Hepatic stellate cell (primary cell): ENCODE results near the gene TAL1.

Experiments
- DNase-seq: peaks from one replicate; pipeline ENCODE4 v3.0.0; 2011; ENCODE audit warnings: low spot score

The TAL1 gene

GRCh38 chr1:47187926-47188250 lies 44.1 kb downstream of the TAL1 start:
- no peak for DNase-seq

- DNase-seq = no peak
Observed at GRCh38 chr1:47187231-47187925, 44.6 kb downstream of the TAL1 start.

GRCh38 chr1:47186267-47187185 lies 45.5 kb downstream of the TAL1 start:
- DNase-seq = no peak

GRCh38 chr1:47184822-47185677 lies 47.0 kb downstream of the TAL1 start:
- DNase-seq = no peak

GRCh38 chr1:47184090-47184821 lies 47.8 kb downstream of the TAL1 start:
- no peak for DNase-seq

- DNase-seq = no peak
Observed at GRCh38 chr1:47183308-47184089, 48.5 kb downstream of the TAL1 start.

- no peak for DNase-seq
Observed at GRCh38 chr1:47182676-47183235, 49.3 kb downstream of the TAL1 start.

- no peak for DNase-seq
Observed at GRCh38 chr1:47181955-47182675, 49.9 kb downstream of the TAL1 start.

GRCh38 chr1:47181095-47181954 lies 50.7 kb downstream of the TAL1 start:
- DNase-seq = no peak

- DNase-seq = no peak
Observed at GRCh38 chr1:47180603-47181094, 51.4 kb downstream of the TAL1 start.

- DNase-seq = no peak
Observed at GRCh38 chr1:47179988-47180563, 51.9 kb downstream of the TAL1 start.

- peak; percentile 89 for DNase-seq
Observed at GRCh38 chr1:47179017-47179987, 52.7 kb downstream of the TAL1 start.

GRCh38 chr1:47178654-47179016 lies 53.4 kb downstream of the TAL1 start:
- DNase-seq = no peak

- DNase-seq = no peak
Observed at GRCh38 chr1:47178020-47178419, 54.0 kb downstream of the TAL1 start.

- DNase-seq = peak; percentile 74
Observed at GRCh38 chr1:47175227-47175934, 56.6 kb downstream of the TAL1 start.

- no peak for DNase-seq
Observed at GRCh38 chr1:47174656-47175020, 57.4 kb downstream of the TAL1 start.

GRCh38 chr1:47172782-47173181 lies 59.2 kb downstream of the TAL1 start:
- DNase-seq = no peak
